H9 (cell line): ENCODE results near the gene POU3F4. TPM values are rescaled to one million over a fixed set of nuclear protein-coding genes. Genes with fewer than 3 reads are reported as not detected.

ENCODE experiments used
- DNase-seq: peaks from one replicate; pipeline ENCODE4 v3.0.0-alpha.2; 2017
- H2AFZ ChIP-seq: one replicate; pipeline ENCODE4 v1.6.1; 2013; ENCODE audit warnings: mild to moderate bottlenecking, low read length, control low read depth, moderate library complexity
- H2AK5ac ChIP-seq: 2 replicates; pipeline ENCODE4 v1.6.1; 2013; ENCODE audit warnings: low read length, control low read depth, mixed read lengths; ENCODE audit not compliant: insufficient read length
- H2BK120ac ChIP-seq: one replicate; pipeline ENCODE4 v1.6.1; 2013; ENCODE audit warnings: low read depth, mild to moderate bottlenecking, low read length, control low read depth, inconsistent platforms; ENCODE audit not compliant: poor library complexity, severe bottlenecking
- H2BK12ac ChIP-seq: 2 replicates; pipeline ENCODE4 v1.6.1; 2013; ENCODE audit warnings: low read length, control low read depth, mixed read lengths, low read depth; ENCODE audit not compliant: insufficient read length
- H2BK15ac ChIP-seq: 2 replicates; pipeline ENCODE4 v1.6.1; 2013; ENCODE audit warnings: low read depth, low read length, control low read depth
- H2BK20ac ChIP-seq: one replicate; pipeline ENCODE4 v1.6.1; 2013; ENCODE audit warnings: low read depth, mild to moderate bottlenecking, low read length, control low read depth, inconsistent platforms; ENCODE audit not compliant: poor library complexity, severe bottlenecking
- H2BK5ac ChIP-seq: 2 replicates; pipeline ENCODE4 v1.6.1; 2013; ENCODE audit warnings: low read length, control low read depth, mixed read lengths; ENCODE audit not compliant: insufficient read length
- H3K14ac ChIP-seq: 2 replicates; pipeline ENCODE4 v1.6.1; 2013; ENCODE audit warnings: low read length, control low read depth; ENCODE audit not compliant: insufficient read depth
- H3K18ac ChIP-seq: 2 replicates; pipeline ENCODE4 v1.6.1; 2013; ENCODE audit warnings: low read depth, mild to moderate bottlenecking, mixed read lengths, low read length, control low read depth; ENCODE audit not compliant: insufficient read length
- H3K23ac ChIP-seq: 2 replicates; pipeline ENCODE4 v1.6.1; 2013; ENCODE audit warnings: low read length, control low read depth, mixed read lengths, low read depth; ENCODE audit not compliant: insufficient read length
- H3K23me2 ChIP-seq: 2 replicates; pipeline ENCODE4 v1.6.1; 2013; ENCODE audit warnings: low read depth, mild to moderate bottlenecking, mixed read lengths, low read length, control low read depth; ENCODE audit not compliant: insufficient read length, poor library complexity, severe bottlenecking
- H3K27ac ChIP-seq: 2 replicates; pipeline ENCODE4 v1.5.1; 2013; ENCODE audit warnings: low read length, control low read depth, mixed read lengths, low read depth; ENCODE audit not compliant: insufficient read length
- H3K27me3 ChIP-seq: 2 replicates; pipeline ENCODE4 v1.6.1; 2013; ENCODE audit warnings: low read length, control low read depth, inconsistent platforms; ENCODE audit not compliant: insufficient read depth
- H3K4ac ChIP-seq: 2 replicates; pipeline ENCODE4 v1.6.1; 2013; ENCODE audit warnings: low read depth, mild to moderate bottlenecking, control low read depth, inconsistent platforms, low read length, moderate library complexity
- H3K4me1 ChIP-seq: 2 replicates; pipeline ENCODE4 v1.6.1; 2013; ENCODE audit warnings: low read length, control low read depth, inconsistent platforms; ENCODE audit not compliant: insufficient read depth
- H3K4me2 ChIP-seq: 2 replicates; pipeline ENCODE4 v1.6.1; 2013; ENCODE audit warnings: low read length, control low read depth, mixed read lengths; ENCODE audit not compliant: insufficient read length, insufficient read depth
- H3K56ac ChIP-seq: 2 replicates; pipeline ENCODE4 v1.6.1; 2013; ENCODE audit warnings: low read depth, mild to moderate bottlenecking, mixed read lengths, low read length, control low read depth; ENCODE audit not compliant: insufficient read length
- H3K79me1 ChIP-seq: 2 replicates; pipeline ENCODE4 v1.6.1; 2013; ENCODE audit warnings: low read depth, mild to moderate bottlenecking, moderate library complexity, low read length, control low read depth, inconsistent platforms; ENCODE audit not compliant: insufficient read depth, poor library complexity, severe bottlenecking
- H3K79me2 ChIP-seq: 2 replicates; pipeline ENCODE4 v1.6.1; 2013; ENCODE audit warnings: low read length, control low read depth, inconsistent platforms; ENCODE audit not compliant: insufficient read depth
- H3K9ac ChIP-seq: 2 replicates; pipeline ENCODE4 v1.6.1; 2013; ENCODE audit warnings: low read length, control low read depth, mixed read lengths; ENCODE audit not compliant: insufficient read length; ENCODE audit errors: extremely low read depth
- H3K9me3 ChIP-seq: one replicate; pipeline ENCODE4 v1.6.1; 2013; ENCODE audit warnings: low read depth, low read length, inconsistent platforms; ENCODE audit not compliant: control insufficient read depth
- H3T11ph ChIP-seq: one replicate; pipeline ENCODE4 v1.6.1; 2013; ENCODE audit warnings: mild to moderate bottlenecking, low read length, control low read depth, inconsistent platforms
- H4K20me1 ChIP-seq: one replicate; pipeline ENCODE4 v1.6.1; 2013; ENCODE audit not compliant: control insufficient read depth, insufficient read length, insufficient read depth
- H4K5ac ChIP-seq: 2 replicates; pipeline ENCODE4 v1.6.1; 2013; ENCODE audit warnings: low read depth, mild to moderate bottlenecking, mixed read lengths, low read length, control low read depth; ENCODE audit not compliant: insufficient read length
- H4K8ac ChIP-seq: replicated peaks from 2 replicates; pipeline ENCODE4 v1.6.1; 2013; ENCODE audit warnings: low read length, control low read depth, mixed read lengths, low read depth; ENCODE audit not compliant: insufficient read length
- H4K91ac ChIP-seq: 2 replicates; pipeline ENCODE4 v1.6.1; 2013; ENCODE audit warnings: low read depth, mild to moderate bottlenecking, moderate library complexity, mixed read lengths, low read length, control low read depth; ENCODE audit not compliant: insufficient read length
- H3K27ac Mint-ChIP-seq, 3 experiments: 2 replicates in 2 of 3; 3 replicates in 1 of 3; pipeline ENCODE4 v1.8.0; 2020 to 2021; ENCODE audit warnings: mixed read lengths in 3 of 3, mild to moderate bottlenecking in 1 of 3, moderate library complexity in 1 of 3
- H3K27me3 Mint-ChIP-seq: 2 replicates; pipeline ENCODE4 v1.8.0; 2021; ENCODE audit warnings: low read depth, mild to moderate bottlenecking, moderate library complexity, mixed read lengths
- H3K36me3 Mint-ChIP-seq, 3 experiments: 2 replicates in 2 of 3; 3 replicates in 1 of 3; pipeline ENCODE4 v1.8.0; 2020 to 2021; ENCODE audit warnings: low read depth in 3 of 3, mixed read lengths in 3 of 3; ENCODE audit not compliant: insufficient read depth in 1 of 3
- H3K4me1 Mint-ChIP-seq, 2 experiments: 2 replicates each; pipeline ENCODE4 v1.8.0; 2020; ENCODE audit warnings: mixed read lengths in 2 of 2
- H3K4me3 Mint-ChIP-seq, 2 experiments: 2 replicates in 1 of 2; 3 replicates in 1 of 2; pipeline ENCODE4 v1.8.0; 2020 to 2021; ENCODE audit warnings: mild to moderate bottlenecking in 2 of 2, mixed read lengths in 2 of 2, moderate library complexity in 1 of 2
- H3K9me3 Mint-ChIP-seq, 2 experiments: 2 replicates in 1 of 2; 3 replicates in 1 of 2; pipeline ENCODE4 v1.8.0; 2020; ENCODE audit warnings: mild to moderate bottlenecking in 2 of 2, mixed read lengths in 2 of 2, moderate library complexity in 1 of 2
- CTCF ChIP-seq: fragments of 200-600 bp; sonication (generic); conservative IDR thresholded peaks from 3 replicates; pipeline ENCODE4 v1.8.0; 2021; ENCODE audit warnings: antibody characterized with exemption, mild to moderate bottlenecking
- WGBS: extraction: QIAGEN DNeasy Blood & Tissue Kit; methylation state at CpG from one replicate; pipeline ENCODE4 v1.1.7; 2013; ENCODE audit warnings: missing lambda C conversion rate, low lambda C conversion rate, mixed read lengths; ENCODE audit not compliant: insufficient read length; ENCODE audit errors: extremely low coverage; 5-methylcytosine and 5-hydroxymethylcytosine counted together
- total RNA-seq: library from RNA; stranded (reverse); gene quantifications from 2 replicates; pipeline ENCODE4 v1.2.1, GENCODE V29; 2021

Gene POU3F4
- total RNA-seq, 1 experiment from 2014 or later: 0.35 TPM

- Mint-ChIP-seq H3K27ac (no peak overlapping the region), H3K9me3 (peaks cover 51 to 70% of the 10 kb centered on the region in 2 experiments), H3K4me3 (peak overlapping the region; percentile 47 to 75), H3K4me1 (peaks cover 45 to 54% of the 10 kb centered on the region in 2 experiments), H3K27me3 (peaks cover 59% of the 10 kb centered on the region), H3K36me3 (peaks cover 0 to 5% (median 0%) of the 10 kb centered on the region in 3 experiments; a peak in 2 of 7 replicates)
- DNase-seq: peak; percentile 30
- H4K8ac ChIP-seq: no peak overlapping the region
- H3K27ac ChIP-seq: no peak overlapping the region
- H3K4ac ChIP-seq: no peak overlapping the region
- peaks cover 7% of the 10 kb centered on the region for H3K23me2 ChIP-seq
- H3K56ac ChIP-seq: no peak overlapping the region
- no peaks in the 10 kb centered on the region for H3K79me2 ChIP-seq
- H3K14ac ChIP-seq: no peak overlapping the region
- H2BK15ac ChIP-seq: no peak overlapping the region
- H3K23ac ChIP-seq: no peak overlapping the region
- H2AFZ ChIP-seq: no peak overlapping the region
- no peak overlapping the region for H2BK120ac ChIP-seq
- H4K91ac ChIP-seq: no peak overlapping the region
- no peaks in the 10 kb centered on the region for H4K20me1 ChIP-seq
- no peak overlapping the region for H3K18ac ChIP-seq
- H2BK20ac ChIP-seq: no peak overlapping the region
- H3K9ac ChIP-seq: no peak overlapping the region
- no peak overlapping the region for H2BK5ac ChIP-seq
- H4K5ac ChIP-seq: no peak overlapping the region
- no peaks in the 10 kb centered on the region for H3K79me1 ChIP-seq
- no peaks in the 10 kb centered on the region; the same call in 1 of the 2 replicates for H3K4me1 ChIP-seq
- H3K9me3 ChIP-seq: peaks cover 6% of the 10 kb centered on the region
- no peak for TF ChIP-seq CTCF
- H3K27me3 ChIP-seq: peaks cover 12% of the 10 kb centered on the region; the same call in 1 of the 2 replicates
- H3K4me2 ChIP-seq: peak overlapping the region; percentile 85
- H3T11ph ChIP-seq: no peak overlapping the region
- H2AK5ac ChIP-seq: no peak overlapping the region
- no CpG with 5 or more reads among the region's 9 CpGs for whole genome bisulfite sequencing
- no peak overlapping the region for H2BK12ac ChIP-seq
These were observed 7.1 kb upstream of the POU3F4 start for GRCh38 chrX:83501003-83501402.
